Measurements from ENCODE around the gene HCCS.

The HCCS gene

GRCh38 chrX:11151799-11152559 is 40.8 kb downstream of the HCCS start:
- TF ChIP-seq Cebpa-rat (IDR thresholded peaks at IDR 0.05): no peak
- peaks cover 79 to 100% (median 93%) of the 10 kb centered on the region in 11 experiments for H3K27me3 ChIP-seq

GRCh38 chrX:11159149-11159548 is 48.0 kb downstream of the HCCS start:
- no peak overlapping the region for H3K27ac ChIP-seq
- H3K36me3 ChIP-seq: no peaks in the 10 kb centered on the region
- no peak for TF ChIP-seq Cebpa-rat (IDR thresholded peaks at IDR 0.05)
- H3K9ac ChIP-seq: no peak overlapping the region
- no peaks in the 10 kb centered on the region for H4K20me1 ChIP-seq
- H3K9me3 ChIP-seq (replicated peaks in 1 of 11): peaks cover 0 to 13% (median 0%) of the 10 kb centered on the region in 11 experiments; a peak in 3 of 22 replicates
- H3K27me3 ChIP-seq: peaks cover 83 to 100% (median 99%) of the 10 kb centered on the region in 11 experiments
- H3K4me2 ChIP-seq: no peak overlapping the region
- H3K4me3 ChIP-seq: no peak overlapping the region
- peaks cover 0 to 5% (median 0%) of the 10 kb centered on the region in 10 experiments; a peak in 1 of 20 replicates for H3K4me1 ChIP-seq

More at GRCh38 chrX:11151799-11152559, 40.8 kb downstream of the HCCS start:
- Histone ChIP-seq H3K4me2 (no peak overlapping the region), H3K9me3 (replicated peaks in 1 of 11) (no peaks in the 10 kb centered on the region), H3K36me3 (no peaks in the 10 kb centered on the region), H3K4me3 (no peak overlapping the region), H3K27ac (no peak overlapping the region), H4K20me1 (no peaks in the 10 kb centered on the region; a peak in 2 of 22 replicates), H3K9ac (no peak overlapping the region), H3K4me1 (no peaks in the 10 kb centered on the region)

- Histone ChIP-seq H3K9me3 (replicated peaks in 1 of 11) (no peaks in the 10 kb centered on the region; a peak in 1 of 22 replicates), H3K9ac (no peak overlapping the region), H4K20me1 (no peaks in the 10 kb centered on the region; a peak in 1 of 22 replicates), H3K27me3 (peaks cover 86 to 100% (median 99%) of the 10 kb centered on the region in 11 experiments), H3K4me2 (no peak overlapping the region), H3K27ac (no peak overlapping the region), H3K4me1 (peaks cover 0 to 17% (median 0%) of the 10 kb centered on the region in 10 experiments; a peak in 3 of 20 replicates), H3K4me3 (no peak overlapping the region), H3K36me3 (no peaks in the 10 kb centered on the region)
- no peak for TF ChIP-seq Cebpa-rat (IDR thresholded peaks at IDR 0.05)
Observed at GRCh38 chrX:11164433-11164832, 53.3 kb downstream of the HCCS start.

- Histone ChIP-seq H3K9ac (no peak overlapping the region), H3K9me3 (replicated peaks in 1 of 11) (no peaks in the 10 kb centered on the region), H3K27ac (no peak overlapping the region), H3K27me3 (peaks cover 92 to 97% (median 95%) of the 10 kb centered on the region in 11 experiments), H3K36me3 (no peaks in the 10 kb centered on the region), H3K4me2 (no peak overlapping the region), H3K4me3 (no peak overlapping the region), H3K4me1 (peaks cover 0 to 19% (median 0%) of the 10 kb centered on the region in 10 experiments; a peak in 3 of 20 replicates), H4K20me1 (no peaks in the 10 kb centered on the region)
- no peak for TF ChIP-seq Cebpa-rat (IDR thresholded peaks at IDR 0.05)
Observed at GRCh38 chrX:11171956-11172355, 60.8 kb downstream of the HCCS start.

GRCh38 chrX:11172415-11172814 is 61.3 kb downstream of the HCCS start:
- H3K27ac ChIP-seq: no peak overlapping the region
- H3K9me3 ChIP-seq (replicated peaks in 1 of 11): no peaks in the 10 kb centered on the region
- no peak overlapping the region for H3K4me3 ChIP-seq
- no peak overlapping the region for H3K9ac ChIP-seq
- H3K4me2 ChIP-seq: no peak overlapping the region
- H3K36me3 ChIP-seq: no peaks in the 10 kb centered on the region
- TF ChIP-seq Cebpa-rat (IDR thresholded peaks at IDR 0.05): no peak
- H4K20me1 ChIP-seq: no peaks in the 10 kb centered on the region
- H3K27me3 ChIP-seq: peaks cover 91 to 97% (median 94%) of the 10 kb centered on the region in 11 experiments
- H3K4me1 ChIP-seq: peaks cover 0 to 19% (median 0%) of the 10 kb centered on the region in 10 experiments; a peak in 3 of 20 replicates

Data from BLaER1 treated with 17β-estradiol and CSF1 and Interleukin-3, amounts not matched to agents 10 nM and 100 nM (cell line).